Spleen (tissue), 11 donors: ENCODE measurements around the gene KPRP. TPM values are rescaled to one million over a fixed set of nuclear protein-coding genes. Genes with fewer than 3 reads are reported as not detected.

Experiments used
- DNase-seq: peaks from one replicate; pipeline ENCODE4 v3.0.0-alpha.2; 2020
- H3K27ac ChIP-seq, 8 donors: fragments of 200-600 bp; sonication (generic) in 7 of 8; 1 replicate in 4 of 8; 2 replicates in 4 of 8; pipeline versions ENCODE4 v1.5.0 to v1.8.0; 2016 to 2021; ENCODE audit warnings: inconsistent platforms in 4 of 8, mild to moderate bottlenecking in 4 of 8, moderate library complexity in 1 of 8
- H3K27me3 ChIP-seq, 7 donors: fragments of 200-600 bp; sonication (generic) in 6 of 7; replicated peaks in 1 of 7; 1 replicate in 4 of 7; 2 replicates in 3 of 7; pipeline versions ENCODE4 v1.5.0 to v1.8.0; 2016 to 2021; ENCODE audit warnings: inconsistent platforms in 3 of 7, mild to moderate bottlenecking in 1 of 7
- H3K36me3 ChIP-seq, 6 donors: fragments of 200-600 bp; sonication (generic) in 5 of 6; 1 replicate in 4 of 6; 2 replicates in 2 of 6; pipeline versions ENCODE4 v1.5.0 to v1.8.0; 2016 to 2021; ENCODE audit warnings: inconsistent platforms in 2 of 6
- H3K4me1 ChIP-seq, 6 donors: fragments of 200-600 bp; sonication (generic) in 5 of 6; 1 replicate in 3 of 6; 2 replicates in 3 of 6; pipeline versions ENCODE4 v1.5.0 to v1.8.0; 2016 to 2021; ENCODE audit warnings: inconsistent platforms in 3 of 6
- H3K4me3 ChIP-seq, 8 donors: fragments of 200-600 bp; sonication (generic) in 7 of 8; 1 replicate in 4 of 8; 2 replicates in 4 of 8; pipeline versions ENCODE4 v1.5.0 to v1.8.0; 2016 to 2021; ENCODE audit warnings: inconsistent platforms in 4 of 8, mild to moderate bottlenecking in 4 of 8, moderate library complexity in 2 of 8
- H3K9me3 ChIP-seq, 8 donors: fragments of 200-600 bp; sonication (generic) in 7 of 8; 1 replicate in 4 of 8; 2 replicates in 4 of 8; pipeline versions ENCODE4 v1.5.0 to v1.8.0; 2016 to 2021; ENCODE audit warnings: inconsistent platforms in 4 of 8
- POLR2A ChIP-seq, 3 donors: fragments of 450-650 bp; IDR thresholded peaks; one replicate each; pipeline ENCODE4 v1.5.1; 2017; ENCODE audit warnings: antibody characterized with exemption in 3 of 3, mild to moderate bottlenecking in 1 of 3
- POLR2AphosphoS5 ChIP-seq, 3 donors: sonication (generic); formaldehyde crosslinking; IDR thresholded peaks; one replicate each; pipeline ENCODE4 v1.5.1; 2017; ENCODE audit warnings: antibody characterized with exemption in 3 of 3
- WGBS, 5 donors: extraction: QIAGEN DNeasy Blood & Tissue Kit in 3 of 5; methylation state at CpG; one replicate each; pipeline versions ENCODE4 v1.1.5 to v1.1.7; 2013 to 2018; 5-methylcytosine and 5-hydroxymethylcytosine counted together
- intact Hi-C: fragments of 100-400 bp; cut with DNase I; formaldehyde crosslinking; loops from one replicate; pipeline ENCODE4 v1.15.0; 2023; ENCODE audit warnings: low total_unique reads
- polyA plus RNA-seq, 3 donors: library from polyadenylated mRNA; stranded (reverse); fragments of 200-250 nt; gene quantifications; one replicate each; pipeline ENCODE4 v1.2.1, GENCODE V29; 2013
- total RNA-seq, 7 donors: library from RNA; depleted of rRNA in 3 of 7; stranded (reverse); fragments of >200 nt in 3 of 7; fragmentation: NEBNext Ultra II Directional in 4 of 7; extraction: Animal tissue kit (Norgen Biotek cat#: 25700) in 4 of 7; gene quantifications; one replicate each; pipeline versions ENCODE4 v1.1.0 to v1.2.1, GENCODE V29; 2016 to 2021
- TF ChIP-seq, protein P1 (sequence below), 11 experiments: fragments of 200-600 bp in 7 of 11; fragments of 450-650 bp in 4 of 11; sonication (generic) in 4 of 11; IDR thresholded peaks in 8 of 11; conservative IDR thresholded peaks in 3 of 11; 1 replicate in 7 of 11; 2 replicates in 4 of 11; pipeline versions ENCODE4 v1.4.0 to v1.8.0; 2016 to 2021; ENCODE audit warnings: antibody characterized with exemption in 11 of 11, inconsistent platforms in 4 of 11, mild to moderate bottlenecking in 1 of 11
- donor health status: healthy with polysubstance abuse.
- donor health status: DM: no; HTN: no; CAD: no; lungs with moderate emphysema.
- donor health status: DM: no; HTN: no; CAD: no.
- donor health status: Bipolar disorder and iron deficiency.
- donor health status: healthy.
- donor health status: DM: no; HTN: no; CAD: no.
- donor health status: DM: yes; HTN: yes; CAD: no.

Gene KPRP
- total and polyA plus RNA-seq, 10 donors, result not detected

GRCh38 chr1:152758636-152759035 is 811 bp downstream of the KPRP start:
- WGBS, 5 donors, result 79 to 87% (median 83%) methylated on average over 4 of the region's 4 CpGs
- Histone ChIP-seq H3K27me3 (peaks cover 0 to 43% (median 0%) of the 10 kb centered on the region in 7 donors), H3K4me3 (no peak overlapping the region), H3K4me1 (no peaks in the 10 kb centered on the region), H3K9me3 (no peaks in the 10 kb centered on the region), H3K36me3 (no peaks in the 10 kb centered on the region), H3K27ac (no peak overlapping the region)
- DNase-seq, result no peak
- intact Hi-C loops, result no loop called here
- no peak for TF ChIP-seq POLR2AphosphoS5 (IDR thresholded peaks at IDR 0.05)
- no peak for TF ChIP-seq POLR2A (IDR thresholded peaks at IDR 0.05)
- TF ChIP-seq, protein P1, sequence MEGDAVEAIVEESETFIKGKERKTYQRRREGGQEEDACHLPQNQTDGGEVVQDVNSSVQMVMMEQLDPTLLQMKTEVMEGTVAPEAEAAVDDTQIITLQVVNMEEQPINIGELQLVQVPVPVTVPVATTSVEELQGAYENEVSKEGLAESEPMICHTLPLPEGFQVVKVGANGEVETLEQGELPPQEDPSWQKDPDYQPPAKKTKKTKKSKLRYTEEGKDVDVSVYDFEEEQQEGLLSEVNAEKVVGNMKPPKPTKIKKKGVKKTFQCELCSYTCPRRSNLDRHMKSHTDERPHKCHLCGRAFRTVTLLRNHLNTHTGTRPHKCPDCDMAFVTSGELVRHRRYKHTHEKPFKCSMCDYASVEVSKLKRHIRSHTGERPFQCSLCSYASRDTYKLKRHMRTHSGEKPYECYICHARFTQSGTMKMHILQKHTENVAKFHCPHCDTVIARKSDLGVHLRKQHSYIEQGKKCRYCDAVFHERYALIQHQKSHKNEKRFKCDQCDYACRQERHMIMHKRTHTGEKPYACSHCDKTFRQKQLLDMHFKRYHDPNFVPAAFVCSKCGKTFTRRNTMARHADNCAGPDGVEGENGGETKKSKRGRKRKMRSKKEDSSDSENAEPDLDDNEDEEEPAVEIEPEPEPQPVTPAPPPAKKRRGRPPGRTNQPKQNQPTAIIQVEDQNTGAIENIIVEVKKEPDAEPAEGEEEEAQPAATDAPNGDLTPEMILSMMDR (IDR thresholded peaks at IDR 0.05 in 8 of 11, conservative IDR thresholded peaks at IDR 0.05 in 3 of 11), result no peak

GRCh38 chr1:152759453-152760173 is 1.8 kb downstream of the KPRP start:
- WGBS, 5 donors, result 73 to 88% (median 87%) methylated on average over 7 to 8 of the region's 8 CpGs
- H3K9me3 ChIP-seq, result no peaks in the 10 kb centered on the region
- no peak for TF ChIP-seq POLR2A (IDR thresholded peaks at IDR 0.05)
- TF ChIP-seq, protein P1 (IDR thresholded peaks at IDR 0.05 in 8 of 11, conservative IDR thresholded peaks at IDR 0.05 in 3 of 11), result no peak
- TF ChIP-seq POLR2AphosphoS5 (IDR thresholded peaks at IDR 0.05), result no peak

DNA sequence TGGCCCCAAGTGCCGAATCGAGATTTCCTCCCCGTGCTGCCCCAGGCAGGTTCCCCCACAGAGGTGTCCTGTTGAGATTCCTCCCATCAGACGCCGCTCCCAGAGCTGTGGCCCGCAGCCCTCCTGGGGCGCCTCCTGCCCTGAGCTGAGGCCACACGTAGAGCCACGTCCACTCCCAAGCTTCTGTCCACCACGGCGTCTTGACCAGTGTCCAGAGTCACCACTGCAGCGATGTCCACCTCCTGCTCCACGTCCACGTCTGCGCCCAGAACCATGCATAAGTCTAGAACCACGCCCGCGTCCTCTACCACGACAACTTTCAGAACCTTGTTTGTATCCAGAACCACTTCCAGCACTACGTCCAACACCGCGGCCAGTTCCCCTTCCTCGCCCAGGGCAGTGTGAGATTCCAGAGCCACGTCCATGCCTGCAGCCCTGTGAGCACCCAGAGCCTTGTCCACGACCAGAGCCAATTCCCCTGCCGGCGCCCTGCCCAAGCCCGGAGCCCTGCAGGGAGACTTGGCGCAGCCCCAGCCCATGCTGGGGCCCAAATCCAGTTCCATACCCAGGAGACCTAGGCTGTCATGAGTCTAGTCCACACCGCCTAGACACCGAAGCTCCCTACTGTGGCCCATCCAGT is 2.8 kb downstream of the KPRP start:
- no peaks in the 10 kb centered on the region for H3K36me3 ChIP-seq
- no peak for DNase-seq
- H3K27ac ChIP-seq, result no peak overlapping the region
- no peak overlapping the region for H3K4me3 ChIP-seq
- intact Hi-C loops, result no loop called here
- peaks cover 0 to 49% (median 0%) of the 10 kb centered on the region in 7 donors for H3K27me3 ChIP-seq
- TF ChIP-seq POLR2A (IDR thresholded peaks at IDR 0.05), result no peak
- TF ChIP-seq POLR2AphosphoS5 (IDR thresholded peaks at IDR 0.05), result no peak
- TF ChIP-seq, protein P1 (IDR thresholded peaks at IDR 0.05 in 8 of 11, conservative IDR thresholded peaks at IDR 0.05 in 3 of 11), result no peak
- WGBS, 5 donors, result 90 to 92% (median 90%) methylated on average over 31 of the region's 31 CpGs
- no peaks in the 10 kb centered on the region for H3K9me3 ChIP-seq
- no peaks in the 10 kb centered on the region for H3K4me1 ChIP-seq

More at GRCh38 chr1:152759453-152760173, 1.8 kb downstream of the KPRP start:
- H3K4me1 ChIP-seq, result no peaks in the 10 kb centered on the region
- H3K27me3 ChIP-seq, result peaks cover 0 to 44% (median 0%) of the 10 kb centered on the region in 7 donors
- intact Hi-C loops, result no loop called here
- H3K36me3 ChIP-seq, result no peaks in the 10 kb centered on the region
- H3K27ac ChIP-seq, result no peak overlapping the region
- no peak overlapping the region for H3K4me3 ChIP-seq
- no peak for DNase-seq

- H3K4me3 ChIP-seq, result no peak overlapping the region
- no peaks in the 10 kb centered on the region for H3K4me1 ChIP-seq
- no peak for DNase-seq
- WGBS, 5 donors, result 76 to 91% (median 85%) methylated on average over 3 of the region's 3 CpGs
- TF ChIP-seq POLR2A (IDR thresholded peaks at IDR 0.05) (no peak), POLR2AphosphoS5 (IDR thresholded peaks at IDR 0.05) (no peak)
- TF ChIP-seq, protein P1 (IDR thresholded peaks at IDR 0.05 in 8 of 11, conservative IDR thresholded peaks at IDR 0.05 in 3 of 11), result no peak
- intact Hi-C loops, result no loop called here
- H3K27me3 ChIP-seq, result peaks cover 0 to 40% (median 0%) of the 10 kb centered on the region in 7 donors
- H3K9me3 ChIP-seq, result no peaks in the 10 kb centered on the region
- H3K27ac ChIP-seq, result no peak overlapping the region
- no peaks in the 10 kb centered on the region for H3K36me3 ChIP-seq
These were observed 3.9 kb downstream of the KPRP start for GRCh38 chr1:152761609-152762213.
